CD4-positive, alpha-beta T cell treated with Interleukin-17A for 4 hours (primary cell): ENCODE results near the gene RAB10.
"Not testable (repeated sequence)": the region's sequence is repeated elsewhere in the genome, so short reads cannot be mapped to it uniquely, and the experiment has no call there.

Source experiments
- DNase-seq: peaks from one replicate; pipeline ENCODE4 v3.0.0-alpha.2; 2020; ENCODE audit warnings: mixed read lengths

Gene RAB10

GRCh38 chr2:26033818-26034636 lies at the start of gene RAB10:
Gene RAB10, plus strand, starts transcription at chr2:26034084. Its CDS starts 525 bp downstream, at chr2:26034609.
- peak; percentile 98 for DNase-seq

GRCh38 chr2:25988134-25988533 lies 45.8 kb upstream of the RAB10 start:
- DNase-seq = no peak

- DNase-seq = no peak
Observed at GRCh38 chr2:25989154-25989553, 44.7 kb upstream of the RAB10 start.

GRCh38 chr2:25991965-25992364 lies 41.9 kb upstream of the RAB10 start:
- no peak for DNase-seq

- DNase-seq = no peak
Observed at GRCh38 chr2:25992556-25992955, 41.3 kb upstream of the RAB10 start.

- DNase-seq = no peak
Observed at GRCh38 chr2:25993049-25993448, 40.8 kb upstream of the RAB10 start.

- no peak for DNase-seq
Observed at GRCh38 chr2:25994509-25994908, 39.4 kb upstream of the RAB10 start.

- DNase-seq = no peak
Observed at GRCh38 chr2:25996844-25997243, 37.0 kb upstream of the RAB10 start.

- not testable (repeated sequence) for DNase-seq
Observed at GRCh38 chr2:25998816-25999383, 35.0 kb upstream of the RAB10 start.

- not testable (repeated sequence) for DNase-seq
Observed at GRCh38 chr2:25999406-25999805, 34.5 kb upstream of the RAB10 start.

GRCh38 chr2:26000561-26001082 lies 33.3 kb upstream of the RAB10 start:
- no peak for DNase-seq

- DNase-seq = no peak
Observed at GRCh38 chr2:26001743-26002351, 32.0 kb upstream of the RAB10 start.

- no peak for DNase-seq
Observed at GRCh38 chr2:26002632-26003310, 31.1 kb upstream of the RAB10 start.

GRCh38 chr2:26008095-26008494 lies 25.8 kb upstream of the RAB10 start:
- no peak for DNase-seq

GRCh38 chr2:26008851-26009566 lies 24.9 kb upstream of the RAB10 start:
- DNase-seq = no peak

- no peak for DNase-seq
Observed at GRCh38 chr2:26009567-26009963, 24.3 kb upstream of the RAB10 start.

- no peak for DNase-seq
Observed at GRCh38 chr2:26010943-26011342, 22.9 kb upstream of the RAB10 start.

GRCh38 chr2:26011609-26011989 lies 22.3 kb upstream of the RAB10 start:
- DNase-seq = no peak

- DNase-seq = no peak
Observed at GRCh38 chr2:26011990-26012856, 21.7 kb upstream of the RAB10 start.

GRCh38 chr2:26013668-26014067 lies 20.2 kb upstream of the RAB10 start:
- DNase-seq = no peak

- DNase-seq = no peak
Observed at GRCh38 chr2:26016012-26016705, 17.7 kb upstream of the RAB10 start.
